Lung (tissue), 12 donors: ENCODE data around the gene PLB1. TPM values are rescaled to one million over a fixed set of nuclear protein-coding genes. Genes with fewer than 3 reads are reported as not detected.

ENCODE experiments used
- ATAC-seq: fragments of 200-7000 bp; cut with Tn5 transposase; one replicate; pipeline ENCODE4 v1.9.1; 2020; ENCODE audit warnings: moderate number of reproducible peaks; ENCODE audit not compliant: insufficient read depth, low FRiP score
- DNase-seq, 3 donors: peaks; one replicate each; pipeline ENCODE4 v3.0.0-alpha.2; 2013 to 2017
- H3K27ac ChIP-seq, 2 donors: one replicate each; pipeline ENCODE4 v1.5.1; 2013; ENCODE audit warnings: mild to moderate bottlenecking in 2 of 2, moderate library complexity in 2 of 2, control low read depth in 1 of 2, inconsistent platforms in 1 of 2, low read depth in 1 of 2, low read length in 1 of 2
- H3K27me3 ChIP-seq, 3 donors: one replicate each; pipeline ENCODE4 v1.5.1; 2013; ENCODE audit warnings: low read length in 2 of 3; ENCODE audit not compliant: control insufficient read depth in 3 of 3, insufficient read depth in 3 of 3
- H3K36me3 ChIP-seq, 4 donors: one replicate each; pipeline ENCODE4 v1.5.1; 2013; ENCODE audit warnings: low read length in 4 of 4, mild to moderate bottlenecking in 1 of 4, moderate library complexity in 1 of 4; ENCODE audit not compliant: control insufficient read depth in 4 of 4, insufficient read depth in 4 of 4
- H3K4me1 ChIP-seq, 5 donors: one replicate each; pipeline ENCODE4 v1.5.1; 2013; ENCODE audit warnings: low read length in 5 of 5, mild to moderate bottlenecking in 2 of 5, moderate library complexity in 1 of 5; ENCODE audit not compliant: control insufficient read depth in 5 of 5, insufficient read depth in 5 of 5
- H3K4me3 ChIP-seq: one replicate; pipeline ENCODE4 v1.5.1; 2013; ENCODE audit warnings: mild to moderate bottlenecking, control low read depth, moderate library complexity
- H3K9ac ChIP-seq, 2 donors: one replicate each; pipeline ENCODE4 v1.5.1; 2013; ENCODE audit warnings: low read length in 2 of 2, control low read depth in 1 of 2; ENCODE audit not compliant: insufficient read depth in 1 of 2
- H3K9me3 ChIP-seq, 4 donors: one replicate each; pipeline ENCODE4 v1.5.1; 2013; ENCODE audit warnings: low read length in 3 of 4, mild to moderate bottlenecking in 1 of 4, moderate library complexity in 1 of 4; ENCODE audit not compliant: control insufficient read depth in 4 of 4, insufficient read depth in 3 of 4
- WGBS, 2 donors: extraction: QIAGEN DNeasy Blood & Tissue Kit; methylation state at CpG; one replicate each; pipeline ENCODE4 v1.1.7; 2013; 5-methylcytosine and 5-hydroxymethylcytosine counted together
- polyA plus RNA-seq, 2 donors: library from polyadenylated mRNA; stranded (reverse); fragments of 200-250 nt; gene quantifications; one replicate each; pipeline ENCODE4 v1.2.1, GENCODE V29; 2013
- total RNA-seq, 2 donors: library from RNA; depleted of rRNA in 1 of 2; stranded (reverse); fragments of >200 nt in 1 of 2; gene quantifications; one replicate each; pipeline ENCODE4 v1.2.1, GENCODE V29; 2014 to 2021
- TF ChIP-seq, protein P1 (sequence below): IDR thresholded peaks from 2 replicates; pipeline ENCODE4 v1.5.1; 2012; ENCODE audit warnings: mild to moderate bottlenecking; ENCODE audit errors: control extremely low read depth, extremely low read depth
- donor health status: control.
- donor health status: control.
- donor health status: Bipolar disorder and iron deficiency.
- donor health status: healthy.
- donor health status: DM: yes; HTN: yes; CAD: no.

The PLB1 gene
- total and polyA plus RNA-seq, 4 donors = 1.0 to 10.3 (median 6.7) TPM

DNA sequence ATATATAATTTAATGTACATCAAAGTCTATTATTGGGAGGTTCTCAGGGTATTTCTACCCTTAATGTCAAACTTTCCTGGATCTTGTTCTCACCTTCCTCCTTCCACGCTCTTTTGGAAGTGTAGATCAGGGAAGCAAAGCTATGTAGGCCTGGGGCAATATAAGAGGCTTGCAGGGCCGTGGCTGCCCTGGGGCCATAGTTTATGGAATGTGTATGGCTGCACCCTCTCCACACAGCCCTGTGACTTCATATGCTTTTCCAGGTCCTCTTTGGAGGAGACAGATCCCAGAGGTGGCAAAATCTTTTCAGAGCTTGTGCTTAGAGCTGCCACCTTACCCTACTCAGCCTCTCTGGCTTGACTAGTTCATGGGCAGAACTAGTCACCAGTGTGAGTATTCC, 82.9 kb downstream of the PLB1 start:
- Histone ChIP-seq H3K9ac (no peak overlapping the region), H3K4me3 (no peak overlapping the region), H3K36me3 (no peaks in the 10 kb centered on the region), H3K27ac (no peak overlapping the region), H3K27me3 (no peaks in the 10 kb centered on the region), H3K4me1 (no peaks in the 10 kb centered on the region), H3K9me3 (no peaks in the 10 kb centered on the region)
- TF ChIP-seq, protein P1, sequence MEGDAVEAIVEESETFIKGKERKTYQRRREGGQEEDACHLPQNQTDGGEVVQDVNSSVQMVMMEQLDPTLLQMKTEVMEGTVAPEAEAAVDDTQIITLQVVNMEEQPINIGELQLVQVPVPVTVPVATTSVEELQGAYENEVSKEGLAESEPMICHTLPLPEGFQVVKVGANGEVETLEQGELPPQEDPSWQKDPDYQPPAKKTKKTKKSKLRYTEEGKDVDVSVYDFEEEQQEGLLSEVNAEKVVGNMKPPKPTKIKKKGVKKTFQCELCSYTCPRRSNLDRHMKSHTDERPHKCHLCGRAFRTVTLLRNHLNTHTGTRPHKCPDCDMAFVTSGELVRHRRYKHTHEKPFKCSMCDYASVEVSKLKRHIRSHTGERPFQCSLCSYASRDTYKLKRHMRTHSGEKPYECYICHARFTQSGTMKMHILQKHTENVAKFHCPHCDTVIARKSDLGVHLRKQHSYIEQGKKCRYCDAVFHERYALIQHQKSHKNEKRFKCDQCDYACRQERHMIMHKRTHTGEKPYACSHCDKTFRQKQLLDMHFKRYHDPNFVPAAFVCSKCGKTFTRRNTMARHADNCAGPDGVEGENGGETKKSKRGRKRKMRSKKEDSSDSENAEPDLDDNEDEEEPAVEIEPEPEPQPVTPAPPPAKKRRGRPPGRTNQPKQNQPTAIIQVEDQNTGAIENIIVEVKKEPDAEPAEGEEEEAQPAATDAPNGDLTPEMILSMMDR = no peak
- ATAC-seq (no peak), DNase-seq (no peak)
- WGBS, 2 donors = 87 to 100% methylated on average over 2 of the region's 2 CpGs

DNA sequence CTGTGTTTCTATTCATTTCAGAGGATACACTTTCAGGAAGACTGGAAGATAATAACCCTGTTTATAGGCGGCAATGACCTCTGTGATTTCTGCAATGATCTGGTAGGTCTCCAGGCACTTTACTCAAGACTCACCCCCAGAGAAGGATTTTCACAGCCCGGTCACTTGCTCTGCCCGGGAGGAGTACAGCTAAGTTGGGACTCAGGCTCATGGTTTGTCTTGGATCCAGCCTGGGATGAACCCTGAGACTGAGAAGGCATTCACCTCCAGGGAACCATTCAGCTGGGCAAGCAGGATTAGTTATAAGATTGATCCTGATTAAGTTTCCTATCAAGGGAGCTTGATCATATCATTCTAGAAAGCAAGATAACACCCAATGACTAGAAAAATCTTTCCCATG, 83.7 kb downstream of the PLB1 start:
- no peak overlapping the region for H3K9ac ChIP-seq
- DNase-seq (no peak), ATAC-seq (no peak)
- peaks cover 0 to 2% (median 0%) of the 10 kb centered on the region in 5 donors for H3K4me1 ChIP-seq
- no peak overlapping the region for H3K4me3 ChIP-seq
- TF ChIP-seq, protein P1 = no peak
- 94 to 96% methylated on average over 3 of the region's 3 CpGs for WGBS, 2 donors
- H3K27me3 ChIP-seq = no peaks in the 10 kb centered on the region
- no peak overlapping the region for H3K27ac ChIP-seq
- no peaks in the 10 kb centered on the region for H3K36me3 ChIP-seq
- H3K9me3 ChIP-seq = no peaks in the 10 kb centered on the region

DNA sequence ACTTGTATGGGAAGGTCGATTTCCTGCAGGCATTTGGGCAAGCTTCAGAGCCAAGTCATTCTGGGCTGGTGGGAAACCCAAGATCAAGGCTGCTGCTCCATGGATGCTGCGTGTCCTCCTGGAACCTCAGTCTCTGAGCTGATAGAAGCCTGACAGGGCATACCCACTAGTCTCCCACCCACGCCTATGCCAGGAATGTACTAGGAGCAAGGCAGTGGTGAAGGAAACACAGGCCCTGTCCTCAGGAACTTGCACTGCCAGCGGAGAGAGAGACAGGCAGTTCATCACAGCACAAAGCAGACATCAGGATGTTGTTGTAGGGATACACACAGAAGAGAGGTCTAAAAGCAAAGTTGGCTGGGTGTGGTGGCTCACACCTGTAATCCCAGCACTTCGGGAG, 84.2 kb downstream of the PLB1 start:
- no peak for DNase-seq
- Histone ChIP-seq H3K9me3 (no peaks in the 10 kb centered on the region), H3K27me3 (no peaks in the 10 kb centered on the region), H3K9ac (no peak overlapping the region), H3K4me1 (peaks cover 0 to 2% (median 0%) of the 10 kb centered on the region in 5 donors), H3K4me3 (no peak overlapping the region), H3K27ac (no peak overlapping the region), H3K36me3 (no peaks in the 10 kb centered on the region)
- WGBS, 2 donors = 82 to 94% methylated on average over 5 of the region's 5 CpGs
- TF ChIP-seq, protein P1 = no peak
- no peak for ATAC-seq

DNA sequence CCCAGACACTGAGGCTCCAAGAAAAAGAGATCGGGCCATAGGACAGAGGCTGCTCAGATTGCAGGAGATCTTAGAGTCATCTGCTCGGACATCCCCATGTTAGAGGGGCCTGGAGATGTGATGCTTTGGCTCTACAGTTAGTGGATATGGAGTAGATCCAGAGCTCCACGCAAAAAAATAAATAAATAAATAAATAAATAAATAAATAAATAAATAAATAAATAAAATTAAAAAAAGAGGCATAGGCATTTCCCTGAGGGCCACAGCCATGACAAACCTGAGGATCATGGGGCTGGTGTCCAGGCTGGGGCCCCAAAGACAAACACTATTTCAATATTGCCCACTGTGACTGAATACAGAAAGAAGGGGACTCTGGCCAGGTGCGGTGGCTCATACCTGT, 85.5 kb downstream of the PLB1 start:
- Histone ChIP-seq H3K36me3 (no peaks in the 10 kb centered on the region), H3K9ac (no peak overlapping the region), H3K9me3 (no peaks in the 10 kb centered on the region), H3K4me1 (peaks cover 0 to 2% (median 0%) of the 10 kb centered on the region in 5 donors), H3K27me3 (no peaks in the 10 kb centered on the region), H3K27ac (no peak overlapping the region), H3K4me3 (no peak overlapping the region)
- ATAC-seq (no peak), DNase-seq (no peak)
- TF ChIP-seq, protein P1 = no peak
- 94 to 96% methylated on average over 4 of the region's 4 CpGs for WGBS, 2 donors
